Inflammatory macrophage (primary cell): ENCODE data around the gene GMPR2.

Experiments
- DNase-seq, 2 donors: peaks; one replicate each; pipeline ENCODE4 v3.0.0-alpha.2; 2020 to 2022

The GMPR2 gene

GRCh38 chr14:24268225-24268624, 35.5 kb downstream of the GMPR2 start:
- DNase-seq = no peak

GRCh38 chr14:24269368-24269767, 36.6 kb downstream of the GMPR2 start:
- no peak for DNase-seq

GRCh38 chr14:24269910-24270536, 37.3 kb downstream of the GMPR2 start:
- DNase-seq = no peak

GRCh38 chr14:24270537-24271133, 37.9 kb downstream of the GMPR2 start:
- no peak for DNase-seq

- peak; percentile 80 to 90 for DNase-seq
Observed at GRCh38 chr14:24271134-24271833, 38.6 kb downstream of the GMPR2 start, which contains the start of gene RABGGTA. Gene RABGGTA, minus strand, starts transcription at chr14:24271597. Its CDS starts 482 bp downstream, at chr14:24271115.

GRCh38 chr14:24271834-24272263, 39.1 kb downstream of the GMPR2 start:
- DNase-seq = no peak

GRCh38 chr14:24272467-24272866, 39.7 kb downstream of the GMPR2 start:
- DNase-seq = peak; percentile 16 to 17

- DNase-seq = peak; percentile 57 to 67
Observed at GRCh38 chr14:24273422-24273998, 40.8 kb downstream of the GMPR2 start.

GRCh38 chr14:24274101-24274543, 41.4 kb downstream of the GMPR2 start:
- peak; percentile 83 to 87 for DNase-seq

- peak; percentile 63 to 74 for DNase-seq
Observed at GRCh38 chr14:24277071-24277470, 44.3 kb downstream of the GMPR2 start.

- DNase-seq = peak; percentile 91 to 95
Observed at GRCh38 chr14:24277606-24278321, 45.0 kb downstream of the GMPR2 start.

- no peak for DNase-seq
Observed at GRCh38 chr14:24278424-24278823, 45.7 kb downstream of the GMPR2 start.

- peak; percentile 51 to 62 for DNase-seq
Observed at GRCh38 chr14:24279301-24280186, 46.8 kb downstream of the GMPR2 start.

GRCh38 chr14:24280797-24281460, 48.2 kb downstream of the GMPR2 start:
- DNase-seq = no peak

GRCh38 chr14:24281636-24282035, 48.9 kb downstream of the GMPR2 start:
- DNase-seq = peak; percentile 52 to 64

- peak; percentile 9 to 61 for DNase-seq
Observed at GRCh38 chr14:24282736-24283135, 50.0 kb downstream of the GMPR2 start.

GRCh38 chr14:24283796-24284460, 51.2 kb downstream of the GMPR2 start:
- no peak for DNase-seq

- no peak for DNase-seq
Observed at GRCh38 chr14:24284501-24285035, 51.8 kb downstream of the GMPR2 start.

GRCh38 chr14:24285351-24285750, 52.6 kb downstream of the GMPR2 start:
- DNase-seq = no peak

- no peak for DNase-seq
Observed at GRCh38 chr14:24286996-24287395, 54.3 kb downstream of the GMPR2 start.
